Hypothalamus (tissue), 51 donors: Measurements from ENCODE around the gene PPID.
"Not testable (repeated sequence)": the region's sequence is repeated elsewhere in the genome, so short reads cannot be mapped to it uniquely, and the experiment has no call there.

ENCODE experiments used
- DNase-seq, 51 donors: peaks; one replicate each; lab custom pipeline; 2025; lab: John Stamatoyannopoulos, UW

The PPID gene

DNA sequence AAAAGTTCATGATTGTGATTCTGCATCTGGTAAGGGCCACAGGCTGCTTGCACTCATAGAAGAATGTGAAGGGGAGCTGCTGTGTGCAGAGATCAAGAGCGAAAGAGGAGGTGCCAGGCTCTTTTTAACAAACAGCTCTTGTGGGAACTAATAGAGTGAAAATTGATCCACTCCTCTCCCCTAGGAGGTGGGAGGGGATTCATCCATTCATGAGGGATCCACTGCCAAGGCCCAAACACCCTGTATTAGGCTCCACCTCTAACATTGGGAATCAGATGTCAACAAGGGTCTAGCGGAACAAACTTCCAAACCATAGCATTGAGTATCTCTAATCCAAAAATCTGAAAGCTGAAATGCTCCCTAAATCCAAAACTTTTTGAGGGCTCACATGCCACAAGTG is 16.4 kb upstream of the PPID start:
- no peak for DNase-seq

DNA sequence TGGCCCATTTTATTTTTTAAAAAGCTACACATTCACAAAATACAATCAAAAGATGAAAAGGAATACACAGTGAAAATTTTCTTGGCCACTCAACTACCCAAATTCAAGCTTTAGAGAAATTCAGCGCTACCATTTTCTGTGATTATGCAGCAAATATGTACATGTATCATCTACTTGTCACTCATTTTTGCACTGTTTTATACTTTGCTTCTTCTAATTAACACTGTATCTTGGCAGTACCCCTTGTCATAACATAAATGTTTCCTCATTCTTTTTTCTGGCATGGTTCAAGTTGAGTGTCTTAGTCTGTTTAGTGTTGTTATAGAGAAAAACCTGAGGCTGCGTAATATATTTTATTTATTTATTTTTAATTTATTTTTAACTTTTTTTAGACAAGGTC is 15.7 kb upstream of the PPID start:
- no peak for DNase-seq

DNA sequence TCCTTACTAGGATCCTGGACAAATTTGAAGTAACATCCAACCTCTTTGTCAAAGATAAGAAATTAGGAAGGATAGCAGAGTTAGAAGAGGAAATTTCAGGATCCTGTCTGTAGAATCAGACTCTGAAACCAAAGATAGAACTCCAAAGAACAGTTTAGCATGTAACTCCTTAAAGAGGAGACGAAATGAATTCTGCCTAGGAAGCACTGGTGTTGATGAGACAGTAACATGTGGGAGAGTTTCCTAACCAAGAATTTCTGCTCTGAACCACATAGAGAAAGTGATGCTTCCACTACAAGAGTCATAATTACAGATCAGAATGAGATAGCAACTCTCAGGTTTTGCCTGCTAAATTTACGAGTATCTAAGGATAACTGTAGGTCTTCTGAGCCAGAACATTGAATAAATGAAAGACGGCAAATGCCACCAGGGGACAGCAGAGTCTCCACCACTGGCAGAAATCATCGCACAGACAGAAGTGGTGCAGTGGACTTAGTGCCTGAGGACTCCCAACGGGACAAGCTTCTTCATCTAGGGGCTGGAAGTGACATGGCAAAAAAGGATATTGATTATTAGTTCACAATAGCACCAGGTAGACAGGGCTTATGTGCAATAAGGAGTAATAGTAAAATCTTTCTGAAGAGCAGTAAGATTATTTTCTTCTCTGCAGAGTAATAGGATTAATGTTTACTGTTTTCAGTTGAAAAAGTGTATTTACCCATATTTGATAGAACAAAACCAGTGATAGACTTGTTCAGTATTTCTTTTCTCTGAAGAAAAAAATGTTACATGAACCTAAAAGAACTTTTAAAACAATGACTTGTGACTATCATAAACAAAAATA is 6.7 kb upstream of the PPID start:
- peak in 48 of 51 donors; percentile 0 to 77 (median 28) for DNase-seq

DNA sequence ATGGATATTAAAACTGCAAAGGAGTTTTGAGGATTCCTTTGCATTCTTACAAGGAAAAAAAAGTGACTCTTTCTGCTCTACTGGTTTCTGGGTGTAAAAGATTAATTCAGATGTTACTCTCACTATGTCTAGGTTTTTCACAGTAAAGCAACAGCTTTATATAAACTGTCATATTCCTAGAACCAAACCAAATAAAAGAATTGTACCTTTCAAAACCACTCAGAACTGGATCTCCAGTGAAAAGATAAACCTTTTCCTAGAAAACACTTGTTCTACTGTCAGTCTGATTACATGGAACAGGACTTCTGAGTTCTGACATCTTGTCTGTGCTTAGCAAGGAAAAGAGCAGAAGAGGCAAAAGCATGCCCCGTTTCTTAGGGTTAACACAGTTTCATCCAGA is 5.0 kb upstream of the PPID start:
- DNase-seq: no peak

DNA sequence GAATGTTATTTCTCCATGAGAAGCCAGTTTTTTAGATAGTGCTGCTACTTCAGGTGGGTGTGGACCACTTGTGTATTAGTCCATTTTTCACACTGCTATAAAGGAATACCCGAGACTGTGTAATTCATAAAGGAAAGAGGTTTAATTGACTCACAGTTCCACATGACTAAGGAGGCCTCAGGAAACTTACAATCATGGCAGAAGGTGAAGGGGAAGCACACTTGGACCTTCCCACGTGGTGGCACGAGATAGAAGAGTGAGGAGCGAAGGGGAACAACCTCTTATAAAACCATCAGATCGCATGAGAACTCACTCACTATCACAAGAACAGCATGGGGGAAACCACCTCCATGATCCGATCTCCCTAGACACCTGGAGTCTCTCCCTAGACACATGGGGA is 3.4 kb upstream of the PPID start:
- no peak for DNase-seq

DNA sequence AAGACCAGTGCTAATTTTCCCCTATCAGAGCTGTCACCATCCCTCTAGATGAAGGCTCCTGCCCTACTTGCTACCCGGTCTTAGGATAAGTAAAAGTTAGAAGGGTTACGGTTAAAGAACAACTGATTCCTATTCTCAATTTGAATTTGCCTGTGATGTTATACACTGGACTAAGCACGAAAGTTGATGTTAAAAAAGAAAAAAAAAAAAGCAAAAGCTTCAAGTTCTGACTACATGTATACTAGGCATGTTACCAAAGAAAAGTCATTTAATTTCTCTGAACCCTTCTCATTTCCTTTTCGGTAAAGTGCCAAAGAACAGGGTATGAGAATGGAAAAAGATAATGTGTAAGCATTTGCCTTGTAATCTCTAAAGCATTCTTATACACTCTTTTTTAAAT is 1.4 kb upstream of the PPID start:
- DNase-seq: no peak

DNA sequence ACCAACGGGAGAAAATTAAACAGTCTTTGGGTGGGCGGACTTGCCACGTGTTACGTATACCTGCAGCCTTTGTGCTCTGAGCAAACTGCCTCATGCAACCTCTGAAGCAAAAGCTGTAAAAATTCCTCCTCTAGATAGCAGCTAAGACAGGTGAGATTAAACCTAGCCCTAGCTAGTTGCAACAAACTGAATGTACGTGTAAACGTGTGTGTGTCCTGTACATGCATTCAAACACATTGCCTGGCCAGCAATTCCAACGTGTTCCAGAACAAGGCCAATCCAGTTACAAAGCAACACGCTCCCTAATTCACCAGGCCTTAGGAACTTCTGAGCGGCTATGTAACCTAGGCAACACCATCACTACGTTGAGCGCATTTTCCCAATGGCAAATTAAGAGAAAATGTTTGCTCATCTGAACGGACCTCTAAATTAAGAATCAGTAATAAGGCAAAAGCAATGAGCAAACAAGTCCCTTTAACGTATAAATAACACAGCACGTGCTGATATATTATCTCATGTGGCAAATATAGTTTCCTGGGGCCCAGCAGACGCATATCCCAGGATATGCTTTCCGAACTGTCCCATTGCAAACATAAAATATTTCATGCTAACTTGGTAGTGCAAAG is 792 bp downstream of the PPID start:
- peak in 12 of 51 donors; percentile 0 to 70 (median 10) for DNase-seq

DNA sequence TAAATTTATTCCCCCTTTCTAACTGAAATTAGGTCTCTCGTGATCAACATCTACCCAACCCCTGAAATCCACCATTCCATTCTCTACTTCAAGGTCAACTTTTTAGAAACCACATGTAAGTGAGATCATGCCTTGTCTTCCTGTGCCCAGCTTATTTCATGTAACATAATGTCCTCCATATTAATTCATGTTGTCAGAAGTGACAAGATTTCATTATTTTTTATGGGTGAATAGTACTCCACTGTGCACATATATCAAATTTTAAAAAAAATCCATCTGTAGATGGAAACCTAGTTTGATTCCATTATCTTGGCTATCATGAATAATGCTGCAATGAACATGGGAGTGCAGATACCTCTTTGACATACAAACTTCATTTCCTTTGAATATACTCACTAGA is 1.5 kb downstream of the PPID start:
- DNase-seq: no peak

DNA sequence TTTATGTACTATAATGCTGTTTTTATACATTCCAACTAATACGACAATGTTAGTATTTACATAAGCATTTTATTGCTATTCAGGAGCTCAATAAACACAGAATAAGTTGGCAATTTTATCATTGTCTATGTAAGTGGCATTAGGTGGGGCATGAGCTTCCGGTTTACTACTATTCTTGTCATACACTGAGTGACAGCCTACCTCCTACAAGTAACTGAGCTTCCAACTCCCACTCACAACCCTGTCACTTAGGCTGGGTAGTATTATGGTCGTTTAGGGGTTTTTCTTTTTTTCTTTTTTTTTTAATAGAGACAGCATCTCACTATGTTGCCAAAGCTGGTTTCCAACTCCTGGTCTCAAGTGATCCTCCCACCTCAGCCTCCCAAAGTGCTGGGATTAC is 7.4 kb downstream of the PPID start:
- DNase-seq: no peak

DNA sequence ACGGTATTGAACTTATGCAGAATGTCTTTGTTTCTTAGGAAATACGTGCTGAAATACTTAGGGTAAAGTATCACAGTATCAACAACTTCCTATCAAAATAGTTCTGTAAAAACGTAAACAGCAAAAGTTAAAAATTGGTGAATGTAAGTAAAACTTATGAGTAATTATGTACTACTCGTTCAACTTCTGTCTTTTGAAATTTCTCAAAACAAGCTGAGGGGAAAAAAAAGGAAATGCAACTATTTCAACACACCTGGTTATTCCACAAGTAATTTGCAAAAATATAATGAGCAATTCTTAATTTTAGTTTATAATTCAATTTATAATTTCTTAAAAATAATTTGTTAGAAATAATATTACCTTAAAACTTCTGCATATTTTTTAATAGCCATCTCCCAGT is 8.3 kb downstream of the PPID start:
- no peak for DNase-seq

DNA sequence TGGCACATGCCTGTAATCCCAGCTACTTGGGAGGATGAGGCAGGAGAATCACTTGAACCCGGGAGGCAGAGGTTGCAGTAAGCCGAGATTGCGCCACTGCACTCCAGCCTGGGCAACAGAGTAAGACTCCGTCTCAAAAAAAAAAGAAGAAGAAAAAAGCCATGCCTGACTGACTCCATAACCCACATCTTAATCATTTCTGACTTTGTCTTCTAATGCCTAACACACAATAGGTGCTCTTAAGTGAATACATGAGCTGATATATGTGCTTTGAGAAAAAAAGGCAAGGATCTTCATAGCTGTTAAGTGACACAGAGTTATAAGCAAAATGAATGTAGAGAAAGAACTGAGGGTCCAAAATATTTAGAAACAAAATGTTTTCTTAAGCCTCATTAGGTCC is 10.6 kb downstream of the PPID start:
- not testable (repeated sequence) for DNase-seq

DNA sequence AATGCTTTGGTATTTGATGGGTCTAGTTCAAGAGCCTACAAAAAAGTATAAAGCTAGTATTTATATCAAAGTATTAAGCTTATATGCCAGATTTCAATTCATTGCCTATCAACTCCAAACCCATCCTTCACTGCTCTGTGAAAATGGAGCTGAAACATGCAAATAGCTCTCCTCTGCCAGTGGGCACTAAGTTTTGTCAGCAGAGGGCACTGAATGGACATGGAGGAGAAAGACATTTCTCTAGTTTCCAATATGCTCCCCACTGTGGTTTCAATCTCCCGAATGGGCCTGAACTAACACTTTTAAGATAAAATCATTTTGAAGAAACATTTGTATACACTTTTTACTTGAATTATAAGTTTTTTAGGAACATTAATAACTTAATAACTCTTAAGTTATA is 12.4 kb downstream of the PPID start:
- no peak for DNase-seq

DNA sequence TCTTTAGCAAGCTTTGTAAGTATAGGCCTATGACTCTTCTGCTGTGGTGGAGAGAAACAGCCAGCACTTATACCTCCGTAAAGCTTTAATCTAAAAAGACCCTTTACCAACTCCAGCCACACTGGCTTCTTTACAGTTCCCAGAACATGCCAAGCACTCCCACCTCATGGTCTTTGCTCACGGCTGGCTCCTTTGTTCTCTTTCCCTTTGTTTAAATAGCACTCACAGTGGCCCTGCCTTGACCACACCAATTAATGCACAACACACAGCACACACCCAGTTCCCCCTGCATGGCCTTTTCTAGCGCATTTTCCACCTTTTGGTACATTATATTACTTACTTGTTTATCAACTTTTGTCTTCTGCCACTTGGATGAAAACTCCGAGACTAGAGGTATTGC is 18.9 kb downstream of the PPID start:
- DNase-seq: no peak

DNA sequence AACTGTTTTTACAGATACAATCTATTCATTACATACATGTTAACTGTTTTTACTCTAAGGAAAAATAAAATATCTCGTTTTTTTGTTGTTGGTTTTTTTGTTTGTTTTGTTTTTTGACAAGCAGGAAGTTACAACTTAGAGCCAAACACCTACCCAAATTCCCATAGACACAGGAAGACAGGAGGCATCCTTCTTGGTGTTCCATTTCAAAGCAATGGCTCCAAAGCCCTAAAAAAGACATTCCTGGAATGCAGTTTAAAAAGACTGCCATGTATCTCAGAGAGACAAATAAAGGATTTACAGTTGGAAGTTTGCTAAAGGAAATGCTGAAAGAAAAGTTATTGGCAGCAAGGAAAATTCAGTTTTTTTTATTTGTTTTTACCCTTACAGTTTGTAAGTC is 34.4 kb downstream of the PPID start:
- no peak for DNase-seq

DNA sequence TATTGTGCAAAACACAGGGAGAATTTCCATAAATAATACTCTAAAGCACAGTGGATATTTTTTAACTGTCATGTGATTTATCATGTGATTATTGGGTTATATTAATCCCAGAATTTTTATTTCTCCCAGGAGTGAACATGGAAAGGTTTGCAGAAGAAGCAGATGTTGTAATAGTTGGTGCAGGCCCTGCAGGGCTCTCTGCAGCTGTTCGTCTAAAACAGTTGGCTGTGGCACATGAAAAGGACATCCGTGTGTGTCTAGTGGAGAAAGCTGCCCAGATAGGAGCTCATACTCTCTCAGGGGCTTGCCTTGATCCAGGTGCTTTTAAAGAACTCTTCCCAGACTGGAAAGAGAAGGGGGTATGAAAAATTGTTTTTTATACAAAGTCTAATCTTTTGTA is 41.1 kb downstream of the PPID start:
- DNase-seq: no peak

DNA sequence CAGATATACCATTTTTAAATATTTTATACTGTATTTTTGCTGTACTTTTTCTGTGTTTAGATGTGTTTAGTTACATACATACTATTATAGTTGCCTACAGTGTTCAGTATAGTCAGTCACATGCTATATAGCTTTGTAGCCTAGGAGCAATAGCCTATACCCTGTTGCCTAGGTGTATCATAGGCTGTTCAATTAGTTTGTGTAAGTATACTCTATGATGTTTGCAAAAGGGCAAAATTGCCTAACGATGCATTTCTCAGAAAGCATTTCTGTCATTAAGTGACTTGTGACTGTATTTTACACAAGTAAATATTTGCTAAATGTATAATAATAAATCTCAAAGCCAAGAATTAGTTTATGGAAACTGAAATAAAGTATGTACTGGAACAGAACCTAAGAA is 41.6 kb downstream of the PPID start:
- no peak for DNase-seq

DNA sequence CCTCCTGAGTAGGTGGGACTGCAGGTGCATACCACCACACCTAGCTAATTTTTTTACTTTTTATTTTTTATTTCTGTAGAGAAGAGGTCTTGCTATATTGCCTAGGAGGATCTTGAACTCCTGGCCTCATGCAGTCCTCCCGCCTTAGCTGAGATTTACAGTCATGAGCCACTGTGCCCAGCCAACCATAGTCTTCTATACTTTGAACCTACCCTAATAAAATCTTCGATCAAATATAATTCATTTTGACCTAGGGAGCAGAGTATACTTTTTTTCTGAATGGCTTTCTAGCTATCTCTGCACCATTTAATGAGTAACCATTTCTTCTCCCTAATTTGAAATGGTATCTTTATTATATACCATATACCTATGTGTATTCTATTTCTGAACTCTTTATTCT is 44.4 kb downstream of the PPID start:
- no peak for DNase-seq

DNA sequence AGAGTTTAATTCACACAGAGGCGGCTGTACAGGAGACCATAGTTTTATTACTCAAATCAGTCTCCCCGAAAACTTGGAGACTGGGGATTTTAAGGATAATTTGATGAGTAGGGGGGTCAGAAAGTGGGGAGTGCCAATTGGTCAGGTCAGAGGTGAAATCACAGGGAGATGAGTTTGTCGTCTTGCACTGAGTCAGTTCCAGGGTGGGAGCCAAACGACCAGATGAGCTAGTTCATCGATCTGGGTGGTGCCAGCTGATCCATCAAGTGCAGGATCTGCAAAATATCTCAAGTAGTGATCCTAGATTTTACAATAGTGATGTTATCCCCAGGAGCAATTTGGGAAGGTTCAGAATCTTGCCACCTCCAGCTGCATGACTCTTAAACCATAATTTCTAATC is 47.1 kb downstream of the PPID start:
- no peak for DNase-seq

DNA sequence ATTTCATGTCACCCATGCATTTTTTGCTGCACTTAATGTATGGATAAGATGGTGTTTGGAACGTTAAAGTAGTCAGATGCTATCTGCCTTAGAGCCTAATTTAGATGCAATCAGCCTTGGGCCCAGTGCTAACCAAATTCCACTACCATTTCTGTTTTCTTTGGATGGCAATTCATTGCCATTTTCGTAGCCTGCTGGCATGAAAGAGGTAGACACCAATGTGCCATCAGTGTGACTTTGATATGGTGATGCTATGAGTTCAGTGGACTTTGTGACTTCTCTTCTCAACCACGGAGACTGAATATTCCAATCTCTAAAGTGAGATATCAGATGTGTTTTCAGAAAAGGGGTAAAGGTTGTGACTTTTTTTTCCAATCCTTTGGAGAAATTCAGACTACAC is 49.6 kb downstream of the PPID start:
- no peak for DNase-seq

DNA sequence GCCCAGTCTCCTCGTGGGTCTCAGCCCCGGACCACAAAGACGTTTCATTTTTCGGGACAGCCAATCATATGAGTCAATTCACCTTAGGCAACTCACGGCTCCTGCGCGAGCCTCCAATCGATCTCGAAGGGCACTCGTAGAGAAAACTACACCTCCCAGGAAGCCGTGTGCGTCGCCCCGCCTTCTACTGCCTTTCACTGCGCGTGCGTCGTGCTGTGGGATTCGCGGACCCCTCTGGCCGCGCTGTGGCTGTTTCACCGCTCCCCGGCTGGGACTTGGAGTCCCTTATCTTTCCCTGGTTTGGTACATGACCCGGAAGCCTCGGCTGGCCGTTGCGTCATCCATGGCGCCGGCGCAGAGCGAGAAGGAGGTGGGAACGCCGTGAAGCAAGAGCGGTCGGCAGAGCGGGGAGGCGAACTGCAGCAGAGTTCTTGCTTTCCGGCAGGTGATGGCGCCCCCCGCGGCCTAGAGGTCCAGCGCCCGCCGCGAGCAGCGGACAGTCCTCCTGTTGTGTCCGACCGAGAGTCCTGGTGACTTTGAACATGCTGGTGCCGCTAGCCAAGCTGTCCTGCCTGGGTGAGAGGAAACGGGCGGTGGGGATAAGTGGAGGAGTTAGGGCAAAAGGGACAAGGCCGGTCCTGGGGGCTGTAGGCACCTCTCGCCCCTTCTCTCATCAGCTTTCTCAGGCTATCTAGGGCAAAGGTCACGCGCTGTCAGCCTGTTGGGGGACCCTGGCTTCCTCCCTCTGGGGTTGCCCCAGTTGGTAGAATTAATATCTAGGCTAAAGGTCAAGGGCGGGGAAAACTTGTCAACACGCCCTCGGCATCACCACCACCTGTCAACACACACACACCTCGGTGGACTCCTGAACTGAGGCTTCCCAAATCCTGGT is 51.0 kb downstream of the PPID start, which contains the start of gene ETFDH:
Gene ETFDH, plus strand, starts transcription at position 382 of the 892 bp plus-strand sequence. Its CDS starts 161 bp downstream, at position 543.
- peak; percentile 82 to 100 (median 99) for DNase-seq

DNA sequence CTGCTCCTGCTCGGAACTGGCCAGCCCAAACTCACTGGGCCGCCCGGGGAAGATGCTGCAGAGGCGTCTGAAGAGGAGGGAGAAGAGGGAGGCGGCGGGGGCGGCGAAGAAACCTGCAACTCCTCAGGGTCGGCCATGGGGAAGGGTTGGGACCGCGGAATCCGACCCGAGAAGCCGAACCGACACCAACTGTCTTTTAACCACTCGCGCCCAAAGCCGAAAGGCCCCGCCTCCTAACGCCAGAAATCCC is 51.6 kb downstream of the PPID start, which contains the start of gene C4orf46:
Gene C4orf46, minus strand, starts transcription at position 223 of the 250 bp plus-strand sequence. Its CDS starts 86 bp downstream, at position 137.
- peak in 2 of 51 donors; percentile 69 to 91 for DNase-seq
